CD4-positive, alpha-beta T cell treated with Interleukin-6 for 4 hours (primary cell): ENCODE results near the gene UBR1.
"Not testable (repeated sequence)": the region's sequence is repeated elsewhere in the genome, so short reads cannot be mapped to it uniquely, and the experiment has no call there.

Experiments
- DNase-seq: peaks from one replicate; pipeline ENCODE4 v3.0.0-alpha.2; 2020; ENCODE audit warnings: mixed read lengths

The UBR1 gene

DNA sequence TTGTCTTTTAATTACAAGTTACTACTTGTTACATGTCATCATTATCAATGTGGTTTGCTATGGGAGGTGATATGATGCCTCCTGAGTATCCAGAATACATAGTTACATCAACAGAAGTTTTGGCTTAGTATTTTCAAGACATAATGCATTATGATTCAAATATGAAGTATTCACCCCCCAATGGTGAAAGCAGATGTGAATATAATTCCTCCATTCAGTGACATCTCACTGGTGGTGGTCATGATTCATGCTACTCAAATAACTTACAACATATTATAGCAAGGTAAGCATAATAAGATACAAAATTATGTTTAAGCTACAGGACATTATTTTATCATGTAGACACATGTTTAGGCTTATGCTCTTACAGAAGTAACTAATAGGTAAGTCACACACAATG is 150.3 kb downstream of the UBR1 start:
- DNase-seq = no peak

DNA sequence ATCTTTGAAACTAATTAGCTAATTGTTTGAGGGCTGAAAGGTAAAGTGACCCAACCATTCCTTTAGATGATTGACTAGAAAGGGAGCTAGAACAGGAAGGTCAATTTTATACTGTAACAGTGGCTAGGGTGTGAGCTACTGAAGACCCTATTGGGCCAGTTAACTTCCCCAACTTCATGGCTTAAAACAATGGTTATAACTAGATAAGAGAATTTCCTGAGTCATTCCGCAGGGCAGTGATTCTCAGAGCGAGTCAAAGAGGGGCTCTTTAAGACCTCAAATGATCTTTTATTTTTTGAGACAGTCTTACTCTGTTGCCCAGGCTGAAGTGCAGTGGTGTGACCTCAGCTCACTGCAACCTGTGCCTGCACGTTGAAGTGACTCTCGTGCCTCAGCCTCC is 151.5 kb downstream of the UBR1 start:
- DNase-seq = no peak

- not testable (repeated sequence) for DNase-seq
Measured at GRCh38 chr15:42948898-42949297, 156.9 kb downstream of the UBR1 start.

DNA sequence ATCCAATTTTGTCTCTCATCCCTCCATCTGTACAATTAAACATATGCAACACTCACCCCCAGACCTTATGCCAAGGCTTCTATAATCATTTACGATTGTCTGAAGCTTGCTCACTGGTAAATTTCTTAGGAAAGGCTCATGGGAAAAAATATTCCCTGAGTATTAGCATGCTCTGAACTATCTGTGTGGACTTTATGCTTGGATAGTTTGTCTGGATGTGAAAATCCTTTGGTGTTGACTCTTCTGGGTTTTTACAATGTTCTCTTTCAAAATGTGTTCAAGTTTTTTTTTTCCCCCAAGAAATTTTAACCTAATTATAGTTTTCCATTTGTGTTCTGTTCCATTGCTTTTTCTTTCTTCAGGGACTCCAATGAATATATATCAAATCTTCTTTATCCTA is 165.3 kb downstream of the UBR1 start:
- no peak for DNase-seq

DNA sequence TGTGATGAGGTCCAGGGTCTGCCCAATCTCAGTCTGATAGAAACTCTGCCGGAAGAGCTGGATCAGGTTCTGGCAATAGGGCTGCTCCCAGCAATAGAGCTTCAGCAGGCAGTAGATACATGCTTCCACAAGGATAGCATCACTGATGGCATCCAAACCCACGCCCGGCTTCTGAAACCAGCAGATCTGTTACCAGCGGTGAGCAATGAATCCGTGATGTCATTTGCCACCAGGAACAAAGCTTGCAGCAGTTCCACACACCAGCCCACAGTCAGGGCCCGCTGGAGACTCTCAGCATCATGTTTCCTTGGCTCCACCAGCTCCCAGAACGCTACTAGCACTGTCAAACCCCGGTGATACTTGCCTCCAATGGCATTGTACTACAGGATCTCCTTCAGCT is 166.0 kb downstream of the UBR1 start:
- no peak for DNase-seq

DNA sequence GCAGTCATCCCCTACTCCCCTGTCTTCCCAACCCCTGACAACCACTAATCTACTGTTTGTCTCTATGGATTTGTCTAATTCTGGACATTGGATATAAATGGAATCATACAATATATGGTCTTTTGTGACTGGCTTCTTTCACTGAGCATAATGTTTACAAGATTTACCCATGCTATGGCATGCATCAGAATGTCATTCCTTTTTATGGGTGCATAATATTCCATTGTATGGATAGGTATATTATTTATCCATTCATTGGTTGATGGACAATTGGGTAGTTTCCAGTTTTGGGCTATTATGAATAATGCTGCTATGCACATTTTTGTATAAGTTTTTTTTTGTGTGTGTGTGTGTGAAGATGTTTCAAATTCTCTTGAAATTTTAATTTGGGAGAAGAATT is 168.7 kb downstream of the UBR1 start:
- no peak for DNase-seq

GRCh38 chr15:42933886-42934667 is 171.8 kb downstream of the UBR1 start:
- DNase-seq = no peak

GRCh38 chr15:42932833-42933515 is 172.9 kb downstream of the UBR1 start:
- no peak for DNase-seq

DNA sequence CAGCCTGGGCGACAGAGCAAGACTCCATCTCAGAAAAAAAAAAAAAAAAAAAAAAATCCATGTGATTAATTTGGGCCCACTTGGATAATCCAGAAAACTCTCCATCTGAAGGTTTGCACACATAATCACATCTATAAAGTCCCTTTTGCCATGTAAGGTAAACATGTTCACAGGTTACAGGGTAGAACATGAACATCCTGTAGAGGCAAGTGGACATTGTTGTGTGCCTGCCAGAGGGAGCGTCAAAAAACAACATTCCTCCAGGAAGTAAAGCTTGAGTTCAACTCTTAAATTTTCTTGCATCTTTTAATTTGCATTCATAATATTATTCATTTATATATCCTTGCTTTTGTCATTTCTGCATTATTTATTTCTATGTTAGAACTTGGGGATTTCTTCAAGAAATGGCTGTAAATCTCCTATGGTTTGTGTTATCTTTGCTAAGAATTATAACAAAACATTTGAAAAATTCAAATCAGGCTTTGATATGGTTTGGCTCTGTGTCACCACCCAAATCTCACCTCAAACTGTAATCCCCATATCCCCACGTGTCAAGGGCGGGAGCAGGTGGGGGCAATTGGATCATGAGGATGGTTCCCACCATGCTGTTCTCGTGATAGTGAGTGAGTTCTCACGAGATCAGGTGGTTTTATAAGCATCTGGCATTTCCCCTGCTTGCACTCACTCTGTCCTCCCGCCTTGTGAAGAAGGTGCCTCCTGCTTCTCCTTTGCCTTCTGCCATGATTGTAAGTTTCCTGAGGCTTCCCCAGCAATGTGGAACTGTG is 173.9 kb downstream of the UBR1 start:
- DNase-seq = no peak

GRCh38 chr15:42929306-42929848 is 176.5 kb downstream of the UBR1 start:
- no peak for DNase-seq

- DNase-seq = peak; percentile 66
Measured at GRCh38 chr15:42921342-42921731, 184.5 kb downstream of the UBR1 start.

DNA sequence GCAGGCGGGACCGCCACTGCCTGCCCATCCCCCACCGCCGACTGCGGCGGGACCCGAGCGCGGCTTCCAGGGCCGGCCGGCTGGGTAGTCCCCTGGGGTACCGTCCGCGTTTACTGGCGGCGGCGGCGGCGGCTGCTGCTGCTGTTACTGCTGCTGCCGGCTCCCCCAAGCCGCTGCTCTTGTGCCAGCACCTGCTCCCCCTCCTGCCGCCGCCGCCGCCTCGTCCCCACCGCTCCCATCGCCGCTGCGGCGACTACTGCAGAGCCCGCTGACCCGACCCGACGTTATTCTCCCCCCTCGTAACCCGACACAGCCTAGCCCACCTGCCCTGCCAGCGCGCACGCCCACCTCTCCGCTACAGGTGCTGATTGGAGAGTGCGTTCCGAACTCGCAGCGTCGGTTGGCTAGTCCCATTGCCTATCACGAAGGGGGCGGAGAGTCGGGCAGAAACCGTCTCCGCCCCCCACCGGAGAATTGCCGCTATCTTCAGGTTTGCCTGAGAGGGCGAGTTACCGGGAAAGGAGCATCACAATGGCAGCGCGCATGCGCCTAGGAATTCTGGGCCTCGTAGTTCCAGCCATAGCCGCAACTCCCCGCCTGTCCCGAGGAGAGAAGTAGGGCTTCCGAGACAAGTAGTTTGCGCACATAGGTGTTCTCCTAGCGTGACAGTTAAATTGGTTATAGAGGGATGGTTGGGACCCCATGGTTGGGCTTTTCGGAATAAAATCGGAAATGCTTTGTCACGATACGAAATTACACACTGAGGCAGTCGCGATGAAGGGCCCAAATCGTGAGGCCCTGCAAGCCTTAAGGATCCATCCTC is 185.1 kb downstream of the UBR1 start, which contains the start of gene TTBK2:
Gene TTBK2 (minus strand): TSS at position 260 of the 823 bp plus-strand sequence. CDS start 42,161 bp downstream, outside the sequence.
- peak; percentile 98 for DNase-seq

- peak; percentile 28 for DNase-seq
Measured at GRCh38 chr15:42919799-42920518, 185.9 kb downstream of the UBR1 start.

DNA sequence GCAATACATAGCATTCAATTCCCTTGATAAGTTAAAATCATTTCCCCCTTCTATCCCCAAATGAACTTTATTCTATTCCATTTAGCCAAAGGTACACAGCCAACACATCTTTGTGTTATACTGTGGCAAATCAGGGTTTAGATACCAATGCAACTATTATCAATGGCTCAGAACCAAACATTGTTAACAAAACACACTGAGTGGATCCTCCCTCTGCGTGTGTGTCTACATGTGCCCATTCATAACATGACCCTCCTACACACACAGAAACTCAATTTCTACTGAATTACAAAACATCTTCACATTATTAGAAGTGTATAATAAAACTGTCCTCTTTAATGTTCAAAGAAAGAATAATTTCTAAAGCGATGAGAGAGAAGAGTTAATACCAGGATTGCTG is 186.5 kb downstream of the UBR1 start:
- DNase-seq = no peak

- DNase-seq = no peak
Measured at GRCh38 chr15:42918047-42918446, 187.8 kb downstream of the UBR1 start.

DNA sequence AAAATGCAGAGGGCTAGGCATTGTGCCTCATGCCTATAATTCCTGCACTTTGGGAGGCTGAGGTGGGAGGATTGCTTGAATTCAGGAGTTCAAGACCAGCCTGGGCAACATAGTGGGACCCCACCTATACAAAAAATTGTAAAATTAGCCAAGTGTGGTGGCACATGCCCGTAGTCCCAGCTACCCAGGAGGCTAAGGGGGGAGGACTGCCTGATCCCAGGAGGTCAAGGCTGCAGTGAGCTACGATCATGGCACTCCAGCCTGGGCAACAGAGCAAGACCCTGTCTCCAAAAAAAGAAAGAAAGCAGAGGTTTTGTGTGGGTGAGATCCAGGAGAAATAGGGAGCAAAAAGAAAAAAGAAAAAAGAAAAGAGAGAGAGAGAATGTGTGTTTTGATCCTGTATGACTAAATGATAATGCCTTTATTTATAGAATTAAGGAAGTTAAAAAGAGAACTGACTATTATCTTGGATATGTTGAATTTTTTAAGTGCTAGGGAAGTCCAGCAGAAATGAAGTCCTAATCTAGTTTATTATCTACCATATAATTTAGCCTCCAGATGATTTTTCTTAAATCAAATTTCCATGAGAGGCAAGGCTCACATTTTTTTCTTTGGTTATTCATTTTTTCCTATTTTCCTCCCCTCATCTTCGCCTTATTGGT is 190.1 kb downstream of the UBR1 start:
- no peak for DNase-seq

GRCh38 chr15:42914728-42915497 is 190.9 kb downstream of the UBR1 start:
- no peak for DNase-seq

- DNase-seq = no peak
Measured at GRCh38 chr15:42911058-42911592, 194.7 kb downstream of the UBR1 start.

DNA sequence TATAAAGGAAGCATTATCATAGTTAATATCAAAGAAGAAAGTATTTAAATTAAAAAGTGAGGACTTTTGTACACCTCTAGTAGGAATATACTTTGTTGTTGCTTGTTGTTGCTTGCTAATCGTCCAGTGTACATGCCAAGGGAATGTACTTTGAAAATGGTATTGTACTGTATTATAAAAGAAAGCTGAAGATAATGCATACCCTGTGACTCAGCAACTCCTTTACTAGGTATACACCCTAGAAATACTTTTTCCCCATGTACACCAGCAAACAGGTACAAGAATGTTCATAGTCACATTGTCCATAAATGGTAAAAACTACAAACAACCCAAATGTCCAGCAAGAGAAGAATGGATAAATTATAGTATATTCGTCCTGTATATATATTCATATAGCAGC is 197.3 kb downstream of the UBR1 start:
- DNase-seq = no peak
